NCI-H524 (cell line): ENCODE results near the gene TTLL7.

ENCODE experiments used
- DNase-seq, 2 experiments: peaks; one replicate each; lab custom pipeline; 2025; lab: John Stamatoyannopoulos, UW

The TTLL7 gene

DNA sequence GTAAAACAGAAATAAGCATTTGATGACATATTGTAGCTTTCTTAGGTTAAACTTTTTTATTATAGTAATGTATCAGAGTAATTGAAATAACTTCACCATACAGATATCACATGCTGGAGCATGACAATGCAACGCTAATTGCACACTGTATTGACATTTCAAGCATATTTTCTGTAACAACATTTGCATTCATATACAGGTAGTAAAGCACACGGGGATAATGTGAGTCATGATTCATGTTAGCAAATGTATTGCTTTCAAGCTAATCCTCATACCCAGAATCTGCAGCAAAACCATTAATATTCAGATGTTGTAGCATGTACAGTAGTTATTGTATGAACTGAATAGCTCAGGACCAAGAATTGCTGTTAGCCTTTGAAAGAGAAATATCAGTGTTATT lies 133.9 kb downstream of the TTLL7 start:
- DNase-seq: no peak

DNA sequence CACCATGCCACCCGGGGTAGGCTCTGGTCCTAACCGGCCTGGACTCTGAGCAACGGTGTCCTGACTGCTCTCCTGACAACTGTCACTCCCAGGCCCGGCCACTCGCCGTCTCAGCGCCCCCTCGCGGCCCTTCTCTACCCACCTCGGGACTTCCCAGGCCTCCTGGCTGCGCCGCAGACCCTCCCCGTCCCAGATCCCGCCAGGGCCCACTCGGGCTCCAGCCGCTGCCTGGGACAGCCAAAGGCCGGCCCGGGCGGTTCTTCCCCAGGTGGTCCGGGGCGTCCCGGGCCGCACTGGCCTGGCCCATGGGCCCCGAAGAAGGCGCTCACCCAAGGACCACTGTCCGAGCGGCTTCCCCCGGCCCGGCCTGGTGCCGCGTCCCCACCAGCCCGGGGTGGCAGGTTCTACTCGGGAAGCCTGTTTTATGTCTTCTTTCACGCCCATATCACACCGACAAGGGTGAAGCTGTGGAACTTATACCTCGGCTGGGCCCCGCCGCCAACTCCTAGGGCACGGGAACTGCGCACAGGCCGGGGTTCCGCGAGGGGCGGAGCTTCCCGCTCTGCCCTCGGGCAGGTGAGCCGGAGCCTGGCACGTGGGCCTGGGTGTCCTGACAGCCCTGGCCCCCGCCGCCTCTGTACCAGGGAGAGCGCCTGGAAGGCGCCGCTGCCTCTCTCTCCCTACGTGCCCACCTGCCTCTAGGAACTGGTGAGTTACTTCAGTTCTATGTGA lies 138.3 kb downstream of the TTLL7 start:
- DNase-seq: peak; percentile 22 to 55

DNA sequence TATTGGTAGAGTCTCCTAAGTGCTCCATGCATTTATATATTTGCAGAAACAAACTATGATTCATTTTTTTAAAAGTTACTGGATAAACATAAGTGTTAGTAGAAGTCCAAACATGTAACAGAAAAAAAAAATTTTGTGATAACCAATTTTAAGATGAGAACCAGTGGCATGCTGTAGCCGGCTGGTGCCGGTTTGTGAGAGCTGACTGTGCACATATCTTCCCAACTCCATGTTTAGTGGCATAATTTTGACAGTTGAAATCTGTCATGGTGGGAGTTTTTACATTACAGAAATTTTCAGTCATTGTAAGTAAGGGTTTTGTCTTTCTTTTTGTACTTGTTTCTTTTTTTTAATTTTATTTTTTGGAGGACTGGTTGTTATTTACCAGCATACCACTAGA lies 141.2 kb downstream of the TTLL7 start:
- DNase-seq: no peak

DNA sequence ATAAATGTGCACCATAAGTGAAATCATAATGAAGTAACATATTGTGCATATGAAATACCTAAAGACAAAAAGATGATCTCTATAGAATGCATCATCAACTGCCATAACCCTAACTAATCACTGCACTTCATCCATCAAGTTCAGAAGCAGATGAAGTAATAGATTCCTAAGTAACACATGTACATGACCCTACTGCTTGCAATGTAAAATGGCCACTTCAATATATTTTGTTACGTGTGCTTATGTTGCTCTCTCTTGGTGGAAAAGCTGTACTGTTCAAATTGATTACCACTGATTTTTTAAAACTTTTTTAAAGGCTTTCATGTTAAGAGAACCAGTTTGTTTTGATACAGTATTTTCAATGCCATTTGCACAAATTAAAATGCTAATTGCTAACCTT lies 141.8 kb downstream of the TTLL7 start:
- peak in 1 of 2 experiments; percentile 65 for DNase-seq

DNA sequence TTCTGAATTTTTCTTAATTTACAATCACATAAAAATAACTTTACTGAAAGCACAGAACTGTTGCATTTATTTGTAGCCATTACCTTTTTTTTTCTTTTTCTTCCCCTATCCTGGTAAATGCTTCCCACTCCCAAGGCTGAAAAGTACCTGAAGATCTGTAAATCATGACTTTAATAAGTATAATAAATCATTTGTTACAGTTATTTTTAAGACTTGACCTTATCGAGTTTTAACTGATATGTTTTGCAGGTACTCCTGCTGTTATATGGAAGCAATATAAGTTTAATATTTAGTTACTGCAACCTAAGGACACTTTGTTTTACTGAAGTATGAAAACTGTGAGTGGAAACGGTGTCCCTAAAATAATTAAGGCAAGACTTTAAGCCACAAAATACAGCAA lies 142.6 kb downstream of the TTLL7 start:
- no peak for DNase-seq

DNA sequence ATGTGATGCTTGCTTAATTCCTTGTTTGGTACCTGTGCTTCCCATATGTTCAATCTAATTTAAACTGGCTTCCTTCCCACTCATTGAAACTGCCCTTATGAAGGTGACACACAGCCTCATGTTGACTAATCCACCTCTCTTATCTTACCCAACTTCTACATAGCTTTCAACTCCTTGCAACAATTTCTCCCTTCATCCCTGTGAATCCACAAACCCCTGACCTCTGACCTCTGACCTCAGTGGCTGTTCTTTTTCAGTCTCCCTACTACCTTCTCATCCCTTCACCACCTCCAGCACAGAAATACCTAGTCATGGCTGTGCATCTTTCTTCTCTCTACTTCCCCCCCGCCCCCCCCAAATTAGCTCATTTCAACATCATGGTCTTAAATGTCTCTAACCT lies 144.5 kb downstream of the TTLL7 start:
- peak in 1 of 2 experiments; percentile 19 for DNase-seq

DNA sequence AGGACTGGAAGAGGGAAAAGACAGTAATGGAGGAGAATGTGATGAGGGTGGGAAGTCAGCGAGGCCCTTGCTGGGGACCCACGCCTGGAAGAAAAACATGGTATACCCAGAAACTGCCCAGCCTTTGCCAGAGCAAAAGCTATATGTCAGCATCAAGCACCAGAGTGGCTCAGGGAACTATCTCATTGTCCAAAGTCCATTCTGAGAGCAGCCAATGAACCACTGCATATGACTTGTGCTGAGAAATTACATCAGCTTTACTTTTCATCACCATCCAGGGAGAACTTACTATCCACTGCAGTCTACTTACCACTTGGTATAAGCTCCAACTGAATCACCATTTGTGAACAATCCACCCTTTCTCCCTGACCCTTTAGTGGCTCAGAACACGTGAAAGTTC lies 148.1 kb downstream of the TTLL7 start:
- DNase-seq: no peak

GRCh38 chr1:83849191-83850061 lies 149.5 kb downstream of the TTLL7 start:
- DNase-seq: peak; percentile 31 to 67

- peak; percentile 91 to 97 for DNase-seq
Observed at GRCh38 chr1:83846138-83846537, 152.8 kb downstream of the TTLL7 start.

- no peak for DNase-seq
Observed at GRCh38 chr1:83845437-83846071, 153.4 kb downstream of the TTLL7 start.

DNA sequence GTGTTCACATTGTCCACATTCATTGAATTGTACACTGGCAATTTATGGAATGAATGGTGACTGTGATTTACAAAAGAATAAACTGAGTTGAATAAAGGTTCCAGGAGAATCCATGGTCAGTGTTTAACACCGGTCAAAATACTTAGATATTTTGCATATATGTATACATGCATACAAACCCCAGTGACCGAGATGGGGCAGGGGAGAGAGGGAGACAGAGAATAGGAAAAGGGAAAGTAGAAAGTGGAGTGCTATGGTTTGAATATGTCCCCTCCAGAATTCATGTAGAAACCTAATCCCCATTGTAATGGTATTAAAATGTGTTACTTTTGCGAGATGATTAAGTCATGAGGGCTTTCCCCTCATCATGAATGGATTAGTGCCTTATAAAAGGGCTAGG lies 154.4 kb downstream of the TTLL7 start:
- peak in 1 of 2 experiments; percentile 53 for DNase-seq

DNA sequence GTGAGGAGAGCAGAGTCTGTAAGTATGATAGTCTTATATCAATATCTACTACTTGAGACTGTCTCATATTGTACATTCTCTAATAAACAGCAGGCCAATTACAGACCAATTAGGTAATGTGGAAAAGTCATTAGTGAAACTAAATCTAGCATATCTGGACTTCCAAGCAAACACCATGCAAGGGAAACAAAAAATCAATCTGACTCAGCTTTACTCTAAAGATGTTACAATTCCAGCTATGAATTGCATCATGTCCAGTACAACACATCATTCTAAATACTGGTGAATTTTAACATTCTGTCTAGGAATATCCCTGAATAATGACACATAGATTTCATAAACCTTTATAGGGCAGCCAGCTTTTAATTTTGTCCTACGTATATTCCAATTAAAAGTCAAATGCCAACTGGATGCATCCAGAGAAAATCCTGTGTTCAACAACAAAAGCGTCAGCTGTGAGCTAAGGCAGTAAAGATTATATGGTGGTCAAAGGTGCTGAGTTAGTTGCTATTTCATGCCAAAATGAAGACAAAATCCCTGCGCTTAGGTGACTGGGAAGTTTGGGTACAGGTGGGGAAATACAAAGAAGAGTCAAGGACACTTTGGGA lies 159.3 kb downstream of the TTLL7 start:
- DNase-seq: no peak

- no peak for DNase-seq
Observed at GRCh38 chr1:83838573-83838972, 160.4 kb downstream of the TTLL7 start.

DNA sequence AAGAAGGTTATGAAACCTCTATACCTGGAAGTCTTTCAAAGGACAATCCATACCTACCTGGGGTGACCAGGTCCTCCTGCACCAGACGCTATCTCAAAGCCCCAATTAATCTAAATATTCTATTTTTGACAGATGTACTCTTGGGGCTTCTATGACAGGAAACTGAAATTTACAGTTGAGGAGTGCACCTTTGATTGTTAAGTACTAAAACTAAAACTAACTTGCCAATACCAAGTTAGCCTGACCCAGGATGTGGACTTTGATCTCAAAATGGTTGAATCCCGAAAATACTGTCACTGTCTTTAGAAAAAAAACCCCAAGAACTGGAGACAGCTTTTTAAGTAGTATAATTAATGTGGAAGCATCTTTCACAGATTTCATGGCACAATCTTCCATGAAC lies 162.4 kb downstream of the TTLL7 start:
- no peak for DNase-seq

GRCh38 chr1:83834621-83835264 lies 164.2 kb downstream of the TTLL7 start:
- no peak for DNase-seq

- no peak for DNase-seq
Observed at GRCh38 chr1:83832194-83832593, 166.7 kb downstream of the TTLL7 start.

DNA sequence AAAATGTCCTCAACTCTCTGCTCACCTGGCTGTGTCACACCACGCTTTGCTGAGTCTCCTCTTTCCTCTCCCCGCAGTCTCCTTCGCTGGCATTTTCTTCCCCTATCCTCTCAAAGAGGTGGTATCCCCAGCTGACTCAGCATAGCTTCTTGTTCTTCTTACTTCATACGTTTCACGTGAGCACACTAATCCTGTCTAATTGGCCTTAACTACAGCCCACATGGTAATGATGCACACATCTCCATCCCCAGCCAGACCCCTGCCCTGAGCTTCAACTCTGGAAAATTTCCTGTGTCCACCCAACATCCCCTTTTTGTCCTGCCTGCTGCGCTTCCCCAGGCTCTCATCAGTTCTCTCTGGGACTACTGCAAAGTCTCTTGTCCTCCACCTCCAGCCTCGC lies 169.8 kb downstream of the TTLL7 start:
- DNase-seq: peak; percentile 57 to 79

DNA sequence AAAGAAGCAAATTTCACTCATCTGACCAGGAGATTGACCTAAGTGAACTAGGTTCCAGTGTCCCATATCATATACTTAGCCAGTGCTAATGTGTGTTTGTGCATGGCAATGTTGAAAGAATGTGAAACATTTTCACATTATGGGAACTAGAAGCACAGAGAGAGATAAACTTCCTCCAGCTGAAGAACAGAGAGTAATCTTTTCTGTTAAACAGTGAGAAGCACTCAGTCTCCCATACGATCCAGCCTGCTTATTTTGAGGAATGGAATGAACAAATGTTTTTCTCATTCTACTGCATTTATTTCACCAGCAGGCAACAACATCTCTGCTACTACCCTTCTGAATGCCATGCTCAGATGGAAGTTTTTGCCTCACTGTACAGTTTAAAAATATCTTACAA lies 170.5 kb downstream of the TTLL7 start:
- DNase-seq: no peak

DNA sequence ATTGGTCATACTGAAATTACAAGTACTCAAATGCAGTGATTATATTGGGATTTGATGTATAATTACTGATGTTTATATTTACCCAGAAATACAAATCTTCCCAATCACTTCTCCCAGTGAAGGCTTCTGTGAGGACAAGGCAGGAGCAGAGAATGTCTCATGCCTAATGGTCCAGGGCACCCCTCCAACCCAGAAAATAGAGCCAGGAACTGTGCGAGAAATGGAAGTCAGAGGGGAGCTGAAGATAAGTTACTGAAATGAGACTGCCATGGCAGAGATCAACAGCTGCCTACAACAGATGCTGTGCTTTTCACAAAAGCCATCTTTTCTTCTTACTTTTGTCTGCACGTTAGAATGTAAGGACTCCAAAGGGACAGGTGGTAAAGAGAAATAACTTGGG lies 171.2 kb downstream of the TTLL7 start:
- DNase-seq: peak; percentile 33 to 77

DNA sequence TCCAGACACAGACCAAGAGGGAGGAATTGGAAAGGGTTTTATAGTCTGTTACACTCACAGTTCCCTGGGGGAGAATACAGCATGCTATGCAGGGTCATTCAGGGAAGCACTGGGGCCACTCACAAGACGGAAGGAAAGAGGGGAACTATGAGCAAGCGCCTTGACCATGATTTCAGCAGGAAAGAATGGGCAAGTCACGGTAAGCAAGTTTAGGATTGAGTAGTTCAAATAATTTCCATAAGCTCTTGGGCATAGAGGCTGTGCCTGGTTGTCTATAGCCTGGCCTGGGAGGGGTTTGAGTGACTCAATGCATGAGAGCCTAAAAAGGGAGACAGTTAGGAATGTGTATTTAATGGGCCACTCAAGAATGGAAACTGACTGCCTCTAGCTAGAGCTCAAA lies 176.7 kb downstream of the TTLL7 start:
- DNase-seq: no peak

DNA sequence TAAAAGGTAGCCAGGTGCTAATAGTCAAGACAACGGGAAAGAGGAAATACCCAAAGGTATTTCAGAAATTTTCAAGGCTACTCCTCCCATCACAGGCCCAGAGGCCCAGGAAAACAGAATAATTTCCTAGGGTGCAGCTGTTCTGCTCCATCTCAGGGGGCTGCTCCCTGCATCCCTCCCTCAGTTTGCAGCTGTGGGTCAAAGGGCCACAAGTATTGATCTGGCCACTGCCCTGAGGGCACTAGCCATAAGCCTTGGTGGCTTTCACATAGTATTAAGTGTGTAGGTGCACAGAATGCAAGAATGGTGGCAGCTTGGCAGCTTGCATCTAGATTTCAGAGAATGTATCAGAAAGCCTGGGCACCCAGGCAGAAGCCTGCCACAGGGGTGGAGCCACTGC lies 179.5 kb downstream of the TTLL7 start:
- DNase-seq: no peak

- no peak for DNase-seq
Observed at GRCh38 chr1:83818916-83819315, 180.0 kb downstream of the TTLL7 start.
